GM18507 (cell line): Measurements from ENCODE around the gene ABHD17A.

ENCODE experiments used
- DNase-seq: peaks from one replicate; pipeline ENCODE4 v3.0.0; 2011; ENCODE audit warnings: low read depth; ENCODE audit not compliant: insufficient read length; ENCODE audit errors: extremely low spot score
- FAIRE-seq: peaks from 2 replicates; lab custom pipeline; 2011; peaks lifted over from hg19 to GRCh38; lab: Jason Lieb, UNC

Gene ABHD17A

GRCh38 chr19:1828279-1829238 lies 56.7 kb downstream of the ABHD17A start:
- FAIRE-seq (no peak), DNase-seq (no peak)

- DNase-seq (no peak), FAIRE-seq (no peak)
Measured at GRCh38 chr19:1827566-1828278, 57.6 kb downstream of the ABHD17A start.
